ENCODE measurements around the gene FMO5.

DNA sequence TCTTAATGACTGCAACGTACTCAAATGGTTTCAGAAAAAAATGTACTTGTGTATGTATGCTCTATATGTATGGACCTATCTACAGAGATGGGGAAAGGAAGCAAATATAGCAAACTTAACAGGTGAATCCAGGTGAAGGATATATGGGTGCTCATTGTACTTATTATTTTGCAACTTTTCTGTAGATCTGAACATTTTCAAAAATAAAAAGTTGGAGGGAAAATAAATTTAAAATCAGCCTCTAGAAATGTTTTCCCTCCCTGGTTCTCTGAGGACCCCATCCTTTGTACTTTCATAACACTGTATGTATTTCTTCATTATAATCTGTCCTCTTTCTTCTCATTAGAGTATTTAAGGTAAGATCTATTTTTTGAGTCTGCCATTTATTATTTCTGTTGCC, 17.9 kb downstream of the FMO5 start:
- TF ChIP-seq POLR2AphosphoS5 (IDR thresholded peaks at IDR 0.05), result no peak
- TF ChIP-seq EZH2 (IDR thresholded peaks at IDR 0.05; ENCODE audit: borderline replicate concordance, insufficient read depth, low read length, poor library complexity, severe bottlenecking), result no peak
- TF ChIP-seq, protein P1, sequence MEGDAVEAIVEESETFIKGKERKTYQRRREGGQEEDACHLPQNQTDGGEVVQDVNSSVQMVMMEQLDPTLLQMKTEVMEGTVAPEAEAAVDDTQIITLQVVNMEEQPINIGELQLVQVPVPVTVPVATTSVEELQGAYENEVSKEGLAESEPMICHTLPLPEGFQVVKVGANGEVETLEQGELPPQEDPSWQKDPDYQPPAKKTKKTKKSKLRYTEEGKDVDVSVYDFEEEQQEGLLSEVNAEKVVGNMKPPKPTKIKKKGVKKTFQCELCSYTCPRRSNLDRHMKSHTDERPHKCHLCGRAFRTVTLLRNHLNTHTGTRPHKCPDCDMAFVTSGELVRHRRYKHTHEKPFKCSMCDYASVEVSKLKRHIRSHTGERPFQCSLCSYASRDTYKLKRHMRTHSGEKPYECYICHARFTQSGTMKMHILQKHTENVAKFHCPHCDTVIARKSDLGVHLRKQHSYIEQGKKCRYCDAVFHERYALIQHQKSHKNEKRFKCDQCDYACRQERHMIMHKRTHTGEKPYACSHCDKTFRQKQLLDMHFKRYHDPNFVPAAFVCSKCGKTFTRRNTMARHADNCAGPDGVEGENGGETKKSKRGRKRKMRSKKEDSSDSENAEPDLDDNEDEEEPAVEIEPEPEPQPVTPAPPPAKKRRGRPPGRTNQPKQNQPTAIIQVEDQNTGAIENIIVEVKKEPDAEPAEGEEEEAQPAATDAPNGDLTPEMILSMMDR (IDR thresholded peaks at IDR 0.05; ENCODE audit: poor library complexity, severe bottlenecking), result no peak
- no peak for TF ChIP-seq MXI1 (conservative IDR thresholded peaks at IDR 0.05; ENCODE audit: poor library complexity, severe bottlenecking)
- TF ChIP-seq EP300 (conservative IDR thresholded peaks at IDR 0.05; ENCODE audit: poor library complexity, severe bottlenecking), result no peak
- no peak for TF ChIP-seq RAD21 (conservative IDR thresholded peaks at IDR 0.05)
- TF ChIP-seq TAF1 (IDR thresholded peaks at IDR 0.05; ENCODE audit: low read depth), result no peak
- TF ChIP-seq, protein P2, sequence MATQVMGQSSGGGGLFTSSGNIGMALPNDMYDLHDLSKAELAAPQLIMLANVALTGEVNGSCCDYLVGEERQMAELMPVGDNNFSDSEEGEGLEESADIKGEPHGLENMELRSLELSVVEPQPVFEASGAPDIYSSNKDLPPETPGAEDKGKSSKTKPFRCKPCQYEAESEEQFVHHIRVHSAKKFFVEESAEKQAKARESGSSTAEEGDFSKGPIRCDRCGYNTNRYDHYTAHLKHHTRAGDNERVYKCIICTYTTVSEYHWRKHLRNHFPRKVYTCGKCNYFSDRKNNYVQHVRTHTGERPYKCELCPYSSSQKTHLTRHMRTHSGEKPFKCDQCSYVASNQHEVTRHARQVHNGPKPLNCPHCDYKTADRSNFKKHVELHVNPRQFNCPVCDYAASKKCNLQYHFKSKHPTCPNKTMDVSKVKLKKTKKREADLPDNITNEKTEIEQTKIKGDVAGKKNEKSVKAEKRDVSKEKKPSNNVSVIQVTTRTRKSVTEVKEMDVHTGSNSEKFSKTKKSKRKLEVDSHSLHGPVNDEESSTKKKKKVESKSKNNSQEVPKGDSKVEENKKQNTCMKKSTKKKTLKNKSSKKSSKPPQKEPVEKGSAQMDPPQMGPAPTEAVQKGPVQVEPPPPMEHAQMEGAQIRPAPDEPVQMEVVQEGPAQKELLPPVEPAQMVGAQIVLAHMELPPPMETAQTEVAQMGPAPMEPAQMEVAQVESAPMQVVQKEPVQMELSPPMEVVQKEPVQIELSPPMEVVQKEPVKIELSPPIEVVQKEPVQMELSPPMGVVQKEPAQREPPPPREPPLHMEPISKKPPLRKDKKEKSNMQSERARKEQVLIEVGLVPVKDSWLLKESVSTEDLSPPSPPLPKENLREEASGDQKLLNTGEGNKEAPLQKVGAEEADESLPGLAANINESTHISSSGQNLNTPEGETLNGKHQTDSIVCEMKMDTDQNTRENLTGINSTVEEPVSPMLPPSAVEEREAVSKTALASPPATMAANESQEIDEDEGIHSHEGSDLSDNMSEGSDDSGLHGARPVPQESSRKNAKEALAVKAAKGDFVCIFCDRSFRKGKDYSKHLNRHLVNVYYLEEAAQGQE (IDR thresholded peaks at IDR 0.05; ENCODE audit: borderline replicate concordance), result no peak
- no peak for TF ChIP-seq SMC3 (conservative IDR thresholded peaks at IDR 0.05; ENCODE audit: poor library complexity)
